GM12892 (cell line): ENCODE measurements around the gene C1orf159.

Experiments used
- POLR2A ChIP-seq: IDR thresholded peaks from 2 replicates; pipeline ENCODE4 v1.6.1; 2011; ENCODE audit warnings: low read depth, low read length, control low read depth
- POLR2AphosphoS5 ChIP-seq: IDR thresholded peaks from 2 replicates; pipeline ENCODE4 v1.6.1; 2011; ENCODE audit warnings: low read depth, low read length, control low read depth
- TAF1 ChIP-seq: IDR thresholded peaks from 2 replicates; pipeline ENCODE4 v1.6.1; 2011; ENCODE audit warnings: low read depth, mild to moderate bottlenecking, control low read depth, low read length, borderline replicate concordance

DNA sequence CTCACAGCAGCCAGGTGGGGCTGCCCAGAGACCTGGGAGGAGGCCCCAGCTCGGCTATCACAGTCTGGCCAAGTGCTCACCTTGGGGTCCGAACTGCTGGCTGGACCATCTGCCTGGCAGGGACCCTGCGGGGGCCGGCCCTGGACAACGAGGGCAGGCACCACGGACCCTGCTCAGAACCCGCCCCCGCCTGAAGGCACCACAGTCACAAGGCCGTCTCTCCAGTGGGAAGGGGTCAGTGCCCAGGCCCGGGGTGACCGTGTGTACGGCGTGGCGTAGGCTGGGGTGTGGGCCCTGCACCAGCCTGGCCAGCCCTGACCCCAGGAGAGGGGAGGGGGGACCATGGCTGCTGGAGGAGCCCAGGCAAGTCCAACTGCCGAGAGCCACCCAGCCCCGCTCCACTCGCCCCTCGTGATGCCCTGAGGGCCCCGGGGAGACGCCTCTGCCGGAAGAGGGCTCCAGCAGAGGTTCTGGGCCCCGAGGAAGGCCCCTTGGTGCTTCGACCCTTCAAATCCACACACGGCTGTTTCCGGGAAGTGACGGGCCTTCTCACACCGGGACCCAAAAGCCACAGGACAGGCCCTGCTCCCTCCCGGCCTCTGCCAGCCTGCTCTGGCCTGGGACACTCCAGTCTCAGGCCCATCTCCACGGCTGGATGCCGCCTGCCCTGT is 30.6 kb downstream of the C1orf159 start:
- no peak for TF ChIP-seq POLR2A
- TF ChIP-seq POLR2AphosphoS5, result no peak
- no peak for TF ChIP-seq TAF1
